IPS-20b (cell line): Measurements from ENCODE around the gene PML.

Source experiments
- H3K27ac ChIP-seq: one replicate; pipeline ENCODE4 v1.5.1; 2013; ENCODE audit warnings: low read length
- H3K27me3 ChIP-seq: 2 replicates; pipeline ENCODE4 v1.6.1; 2013; ENCODE audit warnings: mild to moderate bottlenecking, low read length, inconsistent platforms; ENCODE audit not compliant: insufficient read depth
- H3K36me3 ChIP-seq: 2 replicates; pipeline ENCODE4 v1.6.1; 2013; ENCODE audit warnings: low read depth, mild to moderate bottlenecking, inconsistent platforms, low read length, moderate library complexity; ENCODE audit not compliant: insufficient read depth
- H3K4me1 ChIP-seq: 2 replicates; pipeline ENCODE4 v1.6.1; 2013; ENCODE audit warnings: mild to moderate bottlenecking, control low read depth, inconsistent platforms, low read length, moderate library complexity; ENCODE audit not compliant: insufficient read depth
- H3K4me3 ChIP-seq: 2 replicates; pipeline ENCODE4 v1.5.1; 2013; ENCODE audit warnings: mild to moderate bottlenecking, low read length, inconsistent platforms
- H3K9ac ChIP-seq: 2 replicates; pipeline ENCODE4 v1.6.1; 2013; ENCODE audit warnings: low read depth, mild to moderate bottlenecking, inconsistent platforms, low read length, moderate library complexity
- H3K9me3 ChIP-seq: 2 replicates; pipeline ENCODE4 v1.6.1; 2013; ENCODE audit warnings: mild to moderate bottlenecking, low read depth, low read length, inconsistent platforms; ENCODE audit not compliant: insufficient read depth

Gene PML

GRCh38 chr15:73979636-73980035 is 14.9 kb upstream of the PML start:
- no peaks in the 10 kb centered on the region; the same call in 1 of the 2 replicates for H3K27me3 ChIP-seq
- H3K4me3 ChIP-seq = no peak overlapping the region
- H3K27ac ChIP-seq = no peak overlapping the region
- no peaks in the 10 kb centered on the region for H3K9me3 ChIP-seq
- H3K36me3 ChIP-seq = no peaks in the 10 kb centered on the region
- no peaks in the 10 kb centered on the region for H3K4me1 ChIP-seq
- H3K9ac ChIP-seq = no peak overlapping the region

DNA sequence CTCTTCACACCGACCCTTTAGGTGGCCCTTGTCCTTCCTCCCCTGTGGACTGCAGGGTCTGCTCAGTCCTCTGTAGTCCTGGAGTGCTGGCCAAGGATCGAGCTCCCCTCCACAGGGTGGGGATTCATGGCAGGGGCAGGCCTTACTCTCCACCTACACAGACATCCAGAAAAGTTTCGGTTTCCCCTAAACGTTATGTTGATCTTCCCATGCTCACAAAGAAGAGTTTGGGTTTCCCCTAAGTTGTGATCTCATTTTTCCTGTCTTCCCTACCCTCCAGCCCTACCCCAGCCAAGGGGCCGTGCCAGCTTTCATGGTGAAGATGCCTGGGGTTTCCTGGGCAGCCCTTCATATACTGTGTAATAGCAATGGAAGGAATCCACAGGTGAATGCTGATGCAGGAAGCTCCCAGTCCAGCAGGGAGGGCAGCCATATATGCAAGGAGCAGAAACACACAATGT is 12.7 kb upstream of the PML start:
- Histone ChIP-seq H3K9ac (no peak overlapping the region), H3K4me1 (no peaks in the 10 kb centered on the region), H3K9me3 (no peaks in the 10 kb centered on the region)

DNA sequence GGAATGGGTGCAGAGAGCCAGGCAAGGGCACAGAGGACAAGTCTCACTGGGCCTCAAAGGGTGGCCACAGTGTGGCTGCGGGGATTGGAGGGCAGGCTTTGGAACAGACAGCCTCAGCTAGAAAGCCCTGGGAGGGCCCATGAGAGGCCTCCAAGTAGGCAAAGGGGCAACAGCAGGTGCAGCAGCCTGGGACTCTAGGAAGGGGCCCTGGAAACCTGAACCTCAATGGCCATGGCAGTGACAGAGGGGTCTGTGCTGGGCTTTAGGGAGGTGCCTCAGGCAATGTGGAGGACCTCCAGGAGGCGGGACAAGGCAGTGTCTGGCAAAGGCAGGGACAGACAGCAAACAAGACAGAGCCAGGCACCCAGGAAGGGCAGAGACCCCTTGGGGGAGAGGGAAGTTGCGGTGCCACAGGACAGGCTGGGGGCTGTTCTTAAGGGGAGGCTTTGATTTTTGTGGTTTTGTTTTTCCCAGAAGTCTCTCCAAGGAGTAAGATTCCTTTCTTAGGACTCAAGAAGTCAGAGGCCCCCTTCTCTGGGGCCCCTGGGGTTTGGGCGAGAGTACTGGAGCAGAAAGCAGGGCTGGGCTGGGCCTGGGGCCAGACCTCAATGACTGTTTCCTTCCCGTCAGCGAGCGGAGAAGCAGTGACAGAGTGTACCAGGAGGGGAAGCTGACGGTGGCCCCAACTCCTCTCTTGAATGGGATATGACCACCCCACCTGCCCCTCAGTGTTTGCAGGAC is 12.1 kb upstream of the PML start:
- Histone ChIP-seq H3K27me3 (no peaks in the 10 kb centered on the region; the same call in 1 of the 2 replicates), H3K9ac (no peak overlapping the region), H3K4me3 (no peak overlapping the region), H3K27ac (no peak overlapping the region), H3K36me3 (no peaks in the 10 kb centered on the region), H3K9me3 (no peaks in the 10 kb centered on the region), H3K4me1 (no peaks in the 10 kb centered on the region)

More for the DNA sequence above, 12.7 kb upstream of the PML start:
- Histone ChIP-seq H3K27ac (no peak overlapping the region), H3K36me3 (no peaks in the 10 kb centered on the region), H3K27me3 (no peaks in the 10 kb centered on the region; the same call in 1 of the 2 replicates), H3K4me3 (no peak overlapping the region)

DNA sequence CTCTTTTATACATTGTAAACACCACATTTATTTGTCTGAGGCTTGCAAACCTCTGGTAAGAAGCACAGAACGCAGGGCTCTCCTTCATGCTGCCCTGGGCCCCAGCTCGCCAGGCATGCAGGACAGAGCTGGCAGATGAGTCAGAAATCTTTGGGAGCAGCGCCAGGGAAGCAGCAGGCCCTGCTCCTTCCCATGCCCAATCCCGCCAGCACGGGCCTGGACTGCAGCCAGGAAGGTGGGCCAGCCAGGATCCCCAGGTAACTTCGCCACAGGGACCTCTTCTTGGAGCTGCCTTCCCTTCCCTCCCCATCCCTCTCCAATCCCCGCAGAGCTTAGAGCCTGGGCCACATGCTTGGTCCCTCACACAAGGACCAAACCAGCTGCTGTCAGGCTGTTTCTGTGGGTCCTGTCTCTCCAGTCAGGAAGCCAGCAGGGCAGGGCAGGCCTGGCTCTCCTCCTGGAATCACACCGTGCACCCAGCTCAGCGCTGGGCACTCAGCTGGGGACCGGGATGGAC is 11.2 kb upstream of the PML start:
- H3K9me3 ChIP-seq = no peaks in the 10 kb centered on the region
- no peaks in the 10 kb centered on the region for H3K4me1 ChIP-seq
- H3K36me3 ChIP-seq = no peaks in the 10 kb centered on the region
- no peak overlapping the region for H3K9ac ChIP-seq
- H3K4me3 ChIP-seq = no peak overlapping the region
- H3K27me3 ChIP-seq = no peaks in the 10 kb centered on the region; the same call in 1 of the 2 replicates
- no peak overlapping the region for H3K27ac ChIP-seq

- H3K4me1 ChIP-seq = no peaks in the 10 kb centered on the region
- H3K9me3 ChIP-seq = no peaks in the 10 kb centered on the region
- no peak overlapping the region for H3K27ac ChIP-seq
- no peak overlapping the region for H3K4me3 ChIP-seq
- H3K9ac ChIP-seq = no peak overlapping the region
- H3K27me3 ChIP-seq = no peaks in the 10 kb centered on the region; the same call in 1 of the 2 replicates
- no peaks in the 10 kb centered on the region for H3K36me3 ChIP-seq
These were observed 10.7 kb upstream of the PML start for GRCh38 chr15:73983773-73984172.

- Histone ChIP-seq H3K9ac (no peak overlapping the region), H3K4me3 (no peak overlapping the region), H3K27ac (no peak overlapping the region), H3K36me3 (no peaks in the 10 kb centered on the region), H3K27me3 (no peaks in the 10 kb centered on the region; the same call in 1 of the 2 replicates), H3K4me1 (no peaks in the 10 kb centered on the region), H3K9me3 (no peaks in the 10 kb centered on the region)
These were observed 10.1 kb upstream of the PML start for GRCh38 chr15:73984208-73984979.

- no peaks in the 10 kb centered on the region for H3K9me3 ChIP-seq
- no peak overlapping the region for H3K27ac ChIP-seq
- no peak overlapping the region for H3K4me3 ChIP-seq
- no peaks in the 10 kb centered on the region for H3K36me3 ChIP-seq
- no peaks in the 10 kb centered on the region for H3K4me1 ChIP-seq
- H3K27me3 ChIP-seq = no peaks in the 10 kb centered on the region; the same call in 1 of the 2 replicates
- H3K9ac ChIP-seq = no peak overlapping the region
These were observed 9.2 kb upstream of the PML start for GRCh38 chr15:73985101-73985873.

DNA sequence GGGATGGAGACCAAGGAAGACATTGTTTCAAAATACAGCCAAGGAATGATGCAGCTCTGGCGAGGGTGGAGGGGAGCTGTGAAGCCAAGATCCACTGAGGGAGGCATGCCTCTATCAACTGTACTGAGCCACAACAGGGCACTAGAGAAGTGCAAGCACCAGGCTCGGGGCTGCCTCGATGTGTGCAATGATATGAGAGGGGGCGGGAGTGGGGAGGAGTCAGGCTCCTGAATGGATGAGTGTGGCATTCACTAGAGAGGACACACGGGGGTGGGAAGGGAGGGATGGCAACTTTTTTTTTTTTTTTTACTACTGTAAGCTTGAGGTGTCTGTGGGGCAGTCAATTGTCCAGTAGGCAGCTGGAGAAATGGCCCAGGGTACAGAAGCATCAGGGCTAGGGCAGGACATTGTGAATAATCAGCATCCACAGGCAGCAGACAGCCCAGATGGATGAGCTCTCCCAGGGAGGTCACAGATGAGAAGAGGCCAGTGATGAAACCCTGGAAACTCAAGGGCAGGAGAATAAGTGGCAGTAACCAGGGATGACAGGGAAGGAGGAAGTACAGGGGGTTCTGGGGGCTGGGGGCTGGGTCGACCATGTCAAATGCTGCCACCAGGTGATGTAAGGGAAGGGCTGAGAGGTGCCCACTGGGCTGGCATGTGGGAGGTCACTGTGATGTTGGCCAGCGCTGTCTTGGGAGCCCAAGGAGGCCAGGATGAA is 8.3 kb upstream of the PML start:
- no peak overlapping the region for H3K4me3 ChIP-seq
- H3K9ac ChIP-seq = no peak overlapping the region
- no peak overlapping the region for H3K27ac ChIP-seq
- no peaks in the 10 kb centered on the region for H3K36me3 ChIP-seq
- peaks cover 4% of the 10 kb centered on the region; the same call in 1 of the 2 replicates for H3K27me3 ChIP-seq
- H3K4me1 ChIP-seq = no peaks in the 10 kb centered on the region
- no peaks in the 10 kb centered on the region for H3K9me3 ChIP-seq

GRCh38 chr15:73986776-73987056 is 7.8 kb upstream of the PML start:
- Histone ChIP-seq H3K4me1 (no peaks in the 10 kb centered on the region; the same call in 1 of the 2 replicates), H3K36me3 (no peaks in the 10 kb centered on the region), H3K27ac (no peak overlapping the region), H3K9ac (no peak overlapping the region), H3K9me3 (no peaks in the 10 kb centered on the region), H3K4me3 (no peak overlapping the region), H3K27me3 (0 out of 2 replicates have a peak, but pooled peaks cover 4% of the 10 kb centered on the region)

- Histone ChIP-seq H3K9me3 (no peaks in the 10 kb centered on the region), H3K4me3 (no peak overlapping the region), H3K9ac (no peak overlapping the region), H3K4me1 (no peaks in the 10 kb centered on the region; the same call in 1 of the 2 replicates), H3K27me3 (0 out of 2 replicates have a peak, but pooled peaks cover 4% of the 10 kb centered on the region), H3K27ac (no peak overlapping the region), H3K36me3 (no peaks in the 10 kb centered on the region)
These were observed 7.3 kb upstream of the PML start for GRCh38 chr15:73987250-73987649.
